WI38 (cell line): Measurements from ENCODE around the gene UVRAG.

Source experiments
- H3K4me3 ChIP-seq: 2 replicates; pipeline ENCODE4 v1.5.1; 2011; ENCODE audit warnings: low read depth, mild to moderate bottlenecking, control low read depth, low read length
- CTCF ChIP-seq: IDR thresholded peaks from 2 replicates; pipeline ENCODE4 v1.5.1; 2012; ENCODE audit warnings: low read depth, mild to moderate bottlenecking, control low read depth, low read length

The UVRAG gene

GRCh38 chr11:76062733-76063132, 247.7 kb downstream of the UVRAG start:
- H3K4me3 ChIP-seq: no peak overlapping the region
- TF ChIP-seq CTCF: no peak

GRCh38 chr11:76064192-76064591, 249.2 kb downstream of the UVRAG start:
- H3K4me3 ChIP-seq: no peak overlapping the region
- no peak for TF ChIP-seq CTCF

GRCh38 chr11:76067099-76067498, 252.1 kb downstream of the UVRAG start:
- H3K4me3 ChIP-seq: no peak overlapping the region
- TF ChIP-seq CTCF: no peak

GRCh38 chr11:76069001-76069400, 254.0 kb downstream of the UVRAG start:
- no peak overlapping the region for H3K4me3 ChIP-seq
- no peak for TF ChIP-seq CTCF

- H3K4me3 ChIP-seq: no peak overlapping the region
- no peak for TF ChIP-seq CTCF
Measured at GRCh38 chr11:76071090-76071489, 256.1 kb downstream of the UVRAG start.

- no peak overlapping the region for H3K4me3 ChIP-seq
- no peak for TF ChIP-seq CTCF
Measured at GRCh38 chr11:76073724-76074123, 258.7 kb downstream of the UVRAG start.

- TF ChIP-seq CTCF: no peak
- no peak overlapping the region for H3K4me3 ChIP-seq
Measured at GRCh38 chr11:76074148-76075095, 259.4 kb downstream of the UVRAG start.
